ENCODE data around the gene DRC3.
"Not testable (repeated sequence)": the region's sequence is repeated elsewhere in the genome, so short reads cannot be mapped to it uniquely, and the experiment has no call there.

The DRC3 gene, protein sequence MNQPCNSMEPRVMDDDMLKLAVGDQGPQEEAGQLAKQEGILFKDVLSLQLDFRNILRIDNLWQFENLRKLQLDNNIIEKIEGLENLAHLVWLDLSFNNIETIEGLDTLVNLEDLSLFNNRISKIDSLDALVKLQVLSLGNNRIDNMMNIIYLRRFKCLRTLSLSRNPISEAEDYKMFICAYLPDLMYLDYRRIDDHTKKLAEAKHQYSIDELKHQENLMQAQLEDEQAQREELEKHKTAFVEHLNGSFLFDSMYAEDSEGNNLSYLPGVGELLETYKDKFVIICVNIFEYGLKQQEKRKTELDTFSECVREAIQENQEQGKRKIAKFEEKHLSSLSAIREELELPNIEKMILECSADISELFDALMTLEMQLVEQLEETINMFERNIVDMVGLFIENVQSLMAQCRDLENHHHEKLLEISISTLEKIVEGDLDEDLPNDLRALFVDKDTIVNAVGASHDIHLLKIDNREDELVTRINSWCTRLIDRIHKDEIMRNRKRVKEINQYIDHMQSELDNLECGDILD

GRCh38 chr17:17972126-17972951 lies at the start of gene DRC3, which contains the start of gene TOM1L2:
Gene DRC3, plus strand, starts transcription at chr17:17972862. Its CDS starts 4,737 bp downstream, at chr17:17977599.
Gene TOM1L2, minus strand, starts transcription at chr17:17972400. Its CDS starts 87 bp downstream, at chr17:17972313.
- DNase-seq (ENCODE audit: low read depth in 2 of 2, low spot score in 1 of 2) = peak; percentile 98 to 100

GRCh38 chr17:17924131-17924856 lies 48.4 kb upstream of the DRC3 start:
- DNase-seq (ENCODE audit: low read depth in 2 of 2, low spot score in 1 of 2) = no peak

DNA sequence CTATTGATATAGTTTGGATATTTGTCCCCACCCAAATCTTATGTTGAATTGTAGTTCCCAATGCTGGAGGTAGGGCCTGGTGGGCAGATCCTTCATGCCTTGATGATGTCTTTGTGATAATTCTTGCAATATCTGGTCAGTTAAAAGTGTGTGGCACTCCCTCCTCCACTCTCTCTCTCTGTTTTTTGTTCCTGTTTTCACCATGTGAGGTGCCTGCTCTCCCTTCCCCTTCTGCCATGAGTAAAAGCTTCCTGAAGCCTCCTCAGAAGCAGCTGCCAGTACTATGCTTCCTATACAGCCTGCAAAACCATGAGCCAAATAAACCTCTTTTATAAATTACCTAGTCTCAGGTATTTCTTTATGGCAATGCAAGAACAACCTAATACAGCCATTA lies 47.8 kb upstream of the DRC3 start:
- DNase-seq (ENCODE audit: low read depth in 2 of 2, low spot score in 1 of 2) = no peak

GRCh38 chr17:17926036-17926435 lies 46.6 kb upstream of the DRC3 start:
- DNase-seq (ENCODE audit: low read depth in 2 of 2, low spot score in 1 of 2) = no peak

DNA sequence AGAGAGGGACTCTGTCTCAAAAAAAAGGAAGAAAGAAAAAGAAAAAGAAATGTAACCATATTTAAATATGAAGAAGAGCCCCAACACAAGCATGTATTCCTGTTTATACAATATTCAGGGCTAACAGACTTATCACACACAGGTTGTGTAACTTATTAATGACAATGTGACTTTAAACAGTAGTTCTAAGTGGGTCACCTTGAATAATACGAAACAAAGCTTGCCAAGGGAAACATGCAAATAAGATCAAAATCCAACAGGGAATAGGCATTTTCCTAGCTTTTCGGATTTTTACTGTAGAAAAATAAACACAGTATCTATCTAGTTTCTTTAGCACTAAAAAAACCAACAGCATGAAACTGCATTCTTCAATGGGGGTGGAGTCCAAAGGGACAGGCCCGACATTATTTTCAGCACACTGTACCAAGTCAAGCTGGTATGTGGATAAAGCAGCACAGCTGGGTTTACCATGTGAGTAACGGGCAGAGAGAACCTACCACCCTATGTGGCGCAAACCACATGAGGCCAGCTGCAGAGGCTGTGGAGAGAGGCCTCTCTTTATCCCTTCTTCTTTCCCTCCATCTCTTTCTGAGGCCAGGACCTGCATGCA lies 45.7 kb upstream of the DRC3 start:
- no peak for DNase-seq (ENCODE audit: low read depth in 2 of 2, low spot score in 1 of 2)

DNA sequence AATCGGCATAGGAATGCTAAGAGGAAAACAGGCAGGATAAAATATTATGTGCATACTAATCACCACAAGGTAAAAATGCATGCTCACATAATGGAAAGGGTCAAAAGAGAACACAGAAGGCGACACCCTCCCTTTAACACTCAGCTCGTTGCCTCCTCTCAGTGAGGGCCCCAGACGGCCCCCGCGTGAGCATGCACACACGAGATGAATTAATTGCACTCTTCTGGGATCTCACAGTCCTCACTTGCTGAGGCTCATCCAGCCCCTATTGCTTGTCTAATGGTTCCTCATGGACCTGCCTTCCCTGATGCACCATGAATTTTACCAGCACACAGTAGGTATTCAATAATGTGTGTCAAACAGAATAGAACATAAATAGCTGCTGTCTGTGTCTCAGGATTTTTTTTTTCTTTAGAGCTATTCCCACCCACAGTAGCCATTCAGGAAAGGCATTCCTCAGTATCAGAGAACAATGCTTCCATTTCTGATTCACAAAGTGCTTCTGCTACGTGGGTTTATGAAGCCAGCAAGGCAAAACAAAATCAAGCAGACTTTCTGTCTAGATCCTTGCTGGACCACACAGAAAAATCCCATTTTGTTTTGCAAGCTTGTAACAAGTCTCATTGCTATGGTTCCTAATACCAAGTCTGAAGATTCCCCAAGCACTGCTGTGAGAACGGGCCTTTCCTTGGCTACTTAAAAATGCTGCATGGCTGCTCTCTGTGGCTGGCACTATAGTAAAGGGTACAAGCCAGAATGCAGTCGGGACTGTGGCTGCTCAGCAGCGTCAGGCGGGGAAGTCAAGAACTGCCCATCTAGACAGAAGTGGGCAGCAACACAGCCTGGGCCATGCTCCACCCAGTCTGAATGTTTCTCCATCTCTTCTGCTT lies 44.0 kb upstream of the DRC3 start:
- DNase-seq (ENCODE audit: low read depth in 2 of 2, low spot score in 1 of 2) = no peak

DNA sequence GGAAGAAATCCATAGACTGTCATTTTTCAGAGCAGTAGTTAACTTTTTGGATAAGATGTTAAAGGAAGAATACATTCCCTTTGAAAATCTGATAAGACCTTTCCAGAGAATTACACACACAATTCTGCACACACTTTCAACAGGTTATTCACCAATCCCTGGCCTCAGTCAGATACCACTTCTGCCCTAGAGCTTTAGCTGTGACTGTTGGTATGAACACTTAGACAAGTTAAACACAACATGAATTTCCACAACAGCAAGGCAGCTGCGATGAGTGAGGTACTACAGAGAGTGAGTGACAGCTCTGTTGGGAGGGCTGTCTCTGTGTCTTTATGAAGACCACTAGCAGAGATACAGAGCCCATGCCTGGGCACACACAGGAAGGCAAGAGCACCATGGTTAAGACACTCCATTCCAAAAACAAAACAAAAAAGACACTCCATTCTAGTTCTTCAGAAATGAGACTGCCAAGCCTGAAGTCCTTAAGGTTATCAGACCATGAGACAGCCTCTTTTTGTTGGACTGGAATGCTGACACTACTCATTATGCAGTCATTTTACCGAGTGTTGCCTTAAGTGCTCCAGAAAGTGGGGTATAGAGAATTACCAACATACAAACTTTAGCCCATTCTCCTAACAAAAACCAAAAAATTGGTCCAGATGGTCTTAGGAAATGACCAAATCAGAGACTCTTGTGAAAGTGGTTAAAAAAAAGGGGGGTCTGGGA lies 42.8 kb upstream of the DRC3 start:
- DNase-seq (ENCODE audit: low read depth in 2 of 2, low spot score in 1 of 2) = no peak

GRCh38 chr17:17930674-17931073 lies 42.0 kb upstream of the DRC3 start:
- no peak for DNase-seq (ENCODE audit: low read depth in 2 of 2, low spot score in 1 of 2)

GRCh38 chr17:17931159-17931558 lies 41.5 kb upstream of the DRC3 start:
- no peak for DNase-seq (ENCODE audit: low read depth in 2 of 2, low spot score in 1 of 2)

DNA sequence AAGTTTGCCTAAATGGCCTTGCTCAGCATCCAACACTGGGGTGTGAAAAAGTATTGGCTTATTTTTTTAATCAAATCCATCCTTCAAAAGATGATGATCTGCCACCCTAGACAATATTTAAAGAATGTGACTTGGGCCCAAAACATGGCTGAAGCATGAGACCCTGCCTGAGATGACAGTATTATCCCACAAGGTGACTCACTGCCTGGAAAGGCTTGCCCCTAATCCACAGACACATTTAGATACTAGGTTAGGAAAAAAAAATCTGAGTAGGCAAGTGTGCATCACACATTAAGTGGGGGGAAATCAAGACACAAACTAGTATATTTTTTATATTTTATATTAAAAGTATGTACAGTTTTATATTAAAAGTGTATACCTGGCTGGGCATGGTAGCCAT lies 38.9 kb upstream of the DRC3 start:
- no peak for DNase-seq (ENCODE audit: low read depth in 2 of 2, low spot score in 1 of 2)

DNA sequence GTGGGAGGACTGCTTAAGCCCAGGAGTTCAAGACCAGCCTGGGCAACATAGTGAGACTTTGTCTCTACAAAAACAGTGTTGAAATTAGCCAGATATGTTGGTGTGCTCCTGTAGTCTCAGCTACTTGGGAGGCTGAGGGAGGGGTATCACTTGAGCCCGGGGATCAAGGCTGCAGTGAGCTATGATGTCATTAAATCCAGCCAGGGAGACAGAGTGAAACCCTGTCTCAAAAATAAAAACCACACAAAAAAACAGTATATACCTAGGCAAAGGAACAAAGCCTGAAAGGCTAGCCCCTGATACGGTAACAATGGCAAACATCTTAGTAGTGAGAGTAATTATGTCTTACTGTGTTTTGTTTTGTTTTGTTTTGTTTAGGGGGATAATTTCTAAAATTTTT lies 38.4 kb upstream of the DRC3 start:
- DNase-seq (ENCODE audit: low read depth in 2 of 2, low spot score in 1 of 2) = no peak

DNA sequence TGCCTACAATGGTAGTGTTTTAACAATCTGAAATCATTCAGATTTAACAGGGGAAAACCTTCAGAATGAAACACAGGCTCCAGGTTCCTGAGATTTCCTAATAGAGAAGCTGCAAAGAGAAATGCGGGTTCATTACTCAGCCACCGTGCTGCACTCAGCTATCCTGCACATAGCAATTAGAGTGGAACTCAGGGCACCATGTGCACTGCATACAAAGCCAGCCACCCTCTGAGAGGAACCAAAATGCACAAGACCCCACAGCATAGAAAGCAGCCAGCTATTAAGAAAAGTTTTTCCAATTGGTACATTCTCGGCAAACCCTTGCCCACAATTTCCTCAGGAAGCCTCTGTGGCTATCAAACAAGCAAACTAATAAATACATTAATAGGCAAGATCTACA lies 37.9 kb upstream of the DRC3 start:
- no peak for DNase-seq (ENCODE audit: low read depth in 2 of 2, low spot score in 1 of 2)

DNA sequence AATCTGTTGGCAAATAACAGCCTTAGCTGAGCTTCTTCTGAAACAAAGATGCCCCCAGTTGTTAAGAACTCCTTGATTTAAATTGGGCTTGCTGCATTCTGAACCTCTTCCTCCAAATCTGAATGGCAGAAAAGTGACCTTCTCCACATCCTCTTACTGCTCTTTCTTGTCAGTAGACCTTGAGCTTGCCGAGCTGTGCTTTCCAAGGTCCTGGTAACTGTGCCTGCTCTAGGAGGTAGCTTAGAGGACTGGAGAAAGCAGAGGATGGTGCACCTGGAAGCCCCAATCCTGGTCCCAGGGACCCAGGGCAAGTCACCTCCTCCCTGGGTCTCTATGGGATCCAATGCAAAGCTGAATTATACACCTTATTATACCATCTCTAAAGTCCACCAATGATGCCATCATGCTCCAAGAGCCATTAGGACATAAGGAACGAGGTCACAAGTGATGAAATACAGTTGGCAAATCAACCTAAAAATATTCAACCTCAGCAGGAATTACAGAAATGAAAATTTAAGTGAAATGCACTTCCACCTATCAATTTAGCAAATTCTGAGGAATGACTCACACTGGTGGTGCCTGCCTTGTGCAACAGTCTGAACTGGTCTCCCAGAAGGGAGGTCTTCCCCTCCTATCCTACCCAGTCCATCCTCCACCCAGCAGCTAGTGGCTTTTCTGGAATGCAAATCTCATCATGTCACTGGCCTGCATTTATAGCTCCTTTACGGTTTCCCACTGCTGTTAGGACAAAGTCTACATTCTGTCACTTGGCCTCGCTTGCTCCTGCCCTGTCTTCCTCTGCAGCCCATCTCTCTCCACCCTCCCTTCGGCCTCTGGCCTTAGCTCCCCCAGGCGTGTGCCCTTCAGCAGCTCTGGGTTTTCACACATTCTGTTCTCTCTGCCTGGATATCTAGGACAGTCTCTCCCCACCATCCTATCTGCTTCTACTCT lies 37.1 kb upstream of the DRC3 start:
- no peak for DNase-seq (ENCODE audit: low read depth in 2 of 2, low spot score in 1 of 2)

- no peak for DNase-seq (ENCODE audit: low read depth in 2 of 2, low spot score in 1 of 2)
These were observed 35.3 kb upstream of the DRC3 start for GRCh38 chr17:17937201-17937853.

DNA sequence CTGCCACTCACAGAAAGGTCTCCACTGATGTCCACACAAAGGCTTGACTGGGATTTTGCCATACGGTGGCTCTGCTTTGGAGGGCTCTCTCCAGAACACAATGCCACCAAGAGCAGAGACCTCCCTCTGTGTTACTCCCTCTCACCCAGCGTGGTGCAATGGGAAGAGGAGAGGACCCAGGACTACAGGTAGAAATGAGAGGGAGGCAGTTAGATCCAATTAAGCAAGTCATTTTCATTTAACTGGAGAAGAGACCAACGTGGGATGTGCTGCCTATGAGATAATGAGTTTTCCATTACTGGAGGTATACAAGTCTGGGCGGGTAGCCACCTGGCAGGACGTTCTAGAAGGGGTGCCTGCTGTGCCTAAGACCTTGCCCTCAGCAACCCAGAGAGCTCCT lies 34.7 kb upstream of the DRC3 start:
- DNase-seq (ENCODE audit: low read depth in 2 of 2, low spot score in 1 of 2) = no peak

DNA sequence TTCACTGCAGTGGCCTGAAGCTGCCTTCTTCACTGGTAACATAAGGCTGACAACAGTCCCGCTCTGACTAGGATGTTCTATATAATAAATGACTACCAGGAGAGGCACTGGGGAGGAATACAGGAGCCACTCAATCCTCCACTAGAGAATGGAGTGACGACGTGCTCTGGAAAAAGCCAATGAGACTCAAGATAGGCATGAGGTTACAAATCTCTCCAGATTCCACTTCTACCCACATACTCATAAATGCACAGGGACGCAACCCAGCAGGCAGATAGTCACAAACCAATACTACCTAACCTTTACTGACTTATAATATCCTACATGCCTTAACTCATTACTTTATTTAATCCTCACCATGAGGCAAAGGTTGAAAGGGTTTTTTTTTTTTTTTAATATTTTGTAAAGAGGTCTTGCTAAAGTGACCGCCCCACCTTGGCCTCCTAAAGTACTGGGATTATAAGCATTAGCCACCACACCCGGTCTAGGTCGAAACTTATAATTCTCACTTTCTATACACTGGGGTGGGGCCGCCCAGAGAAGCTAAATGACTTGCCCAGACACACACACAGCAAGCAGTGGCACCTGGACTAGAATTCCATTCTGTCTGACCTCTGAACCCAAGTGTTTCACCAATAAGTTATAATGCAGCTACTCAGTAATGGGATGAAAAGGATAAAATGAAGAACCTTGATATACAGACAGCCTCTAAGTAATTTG lies 34.1 kb upstream of the DRC3 start:
- no peak for DNase-seq (ENCODE audit: low read depth in 2 of 2, low spot score in 1 of 2)

DNA sequence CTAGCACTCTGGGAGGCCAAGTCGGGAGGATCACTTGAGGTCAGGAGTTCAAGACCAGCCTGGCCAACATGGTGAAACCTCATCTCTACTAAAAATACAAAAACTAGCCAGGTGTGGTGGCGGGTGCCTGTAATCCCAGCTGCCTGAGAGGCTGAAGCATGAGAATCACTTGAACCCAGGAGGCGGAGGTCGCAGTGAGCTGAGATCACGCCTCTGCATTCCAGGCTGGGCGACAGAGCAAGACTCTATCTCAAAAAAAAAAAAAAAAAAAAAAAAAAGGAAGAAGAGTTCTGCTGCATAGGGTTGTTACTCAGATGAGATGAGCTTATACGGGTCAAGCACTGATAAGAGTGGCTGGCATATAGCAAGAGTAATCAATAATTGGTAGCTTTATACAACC lies 32.7 kb upstream of the DRC3 start:
- not testable (repeated sequence) for DNase-seq (ENCODE audit: low read depth in 2 of 2, low spot score in 1 of 2)

All from stimulated activated CD8-positive, alpha-beta memory T cell treated with anti-CD3 and anti-CD28 coated beads, Interleukin-4, amount 100 ng/mL, for 1 hour (primary cell).